HG03280 (cell line): Measurements from ENCODE around the gene SH3RF3.

ENCODE experiments used
- ATAC-seq: cut with Tn5 transposase; IDR thresholded peaks from one replicate; pipeline ENCODE4 v1.9.1; 2021; ENCODE audit warnings: mild to moderate bottlenecking, moderate library complexity; ENCODE audit not compliant: unreplicated experiment

The SH3RF3 gene

GRCh38 chr2:109439390-109439786 is 310.4 kb downstream of the SH3RF3 start:
- no peak for ATAC-seq

DNA sequence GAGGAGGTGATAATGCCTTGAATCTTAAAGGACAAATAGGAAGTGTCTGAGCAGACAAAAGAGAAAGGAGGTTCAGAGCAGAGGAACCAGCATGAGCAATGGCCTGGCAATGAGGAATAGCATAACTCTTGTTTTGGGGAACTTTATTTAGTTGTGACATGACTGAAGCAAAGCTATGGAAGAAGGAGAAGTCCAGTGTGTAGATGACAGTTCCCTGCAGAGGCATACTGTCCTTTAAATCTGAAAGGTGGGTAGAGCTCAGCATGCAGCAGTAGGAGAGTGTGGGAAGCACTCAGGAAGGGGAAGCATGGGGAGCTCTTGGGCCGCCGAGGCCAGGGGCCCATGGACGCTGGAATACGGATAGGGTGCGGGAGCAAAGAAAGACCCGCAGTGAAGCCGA is 311.0 kb downstream of the SH3RF3 start:
- ATAC-seq: no peak

GRCh38 chr2:109440499-109441156 is 311.6 kb downstream of the SH3RF3 start:
- ATAC-seq: no peak

GRCh38 chr2:109442715-109443319 is 313.8 kb downstream of the SH3RF3 start:
- no peak for ATAC-seq

DNA sequence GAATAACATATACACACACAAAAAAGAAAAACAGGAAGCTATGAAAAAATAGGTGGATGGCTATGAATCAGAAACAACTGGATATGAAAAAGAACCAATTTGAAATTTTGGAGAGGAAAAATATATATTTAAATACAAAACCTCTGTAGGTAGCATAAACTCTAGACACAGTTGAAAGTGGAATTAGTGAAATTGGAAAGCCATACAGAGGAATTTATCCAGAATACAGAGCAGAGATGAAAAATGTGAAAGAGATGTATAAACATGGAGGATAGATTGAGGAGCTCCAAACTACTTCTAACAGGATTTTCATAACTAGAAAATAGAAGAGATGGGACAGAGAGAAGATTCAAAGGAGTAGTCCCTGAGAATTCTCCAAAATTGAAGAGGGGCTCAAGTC is 315.9 kb downstream of the SH3RF3 start:
- ATAC-seq: no peak

- ATAC-seq: no peak
Observed at GRCh38 chr2:109446278-109447131, 317.5 kb downstream of the SH3RF3 start.

GRCh38 chr2:109447251-109447661 is 318.3 kb downstream of the SH3RF3 start:
- ATAC-seq: no peak

- no peak for ATAC-seq
Observed at GRCh38 chr2:109447776-109448175, 318.8 kb downstream of the SH3RF3 start.

DNA sequence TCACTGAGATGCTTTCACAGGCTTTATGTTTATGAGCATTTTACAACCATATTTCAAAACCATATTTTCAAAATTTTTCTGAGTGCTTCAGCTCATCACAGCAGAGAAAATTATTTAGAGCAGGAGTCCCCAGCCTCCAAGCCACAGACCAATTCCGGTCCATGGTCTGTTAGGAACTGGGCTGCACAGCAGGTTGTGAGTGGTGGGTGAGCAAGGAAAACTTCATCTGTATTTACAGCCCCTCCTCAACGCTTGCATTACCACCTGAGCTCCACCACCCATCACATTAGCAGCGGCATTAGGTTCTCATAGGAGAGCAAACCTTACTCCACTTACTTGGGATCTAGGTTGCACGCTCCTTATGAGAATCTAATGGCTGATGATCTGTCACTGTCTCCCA is 319.2 kb downstream of the SH3RF3 start:
- no peak for ATAC-seq

GRCh38 chr2:109448946-109449788 is 320.2 kb downstream of the SH3RF3 start:
- no peak for ATAC-seq

GRCh38 chr2:109450574-109451273 is 321.7 kb downstream of the SH3RF3 start:
- ATAC-seq: no peak

DNA sequence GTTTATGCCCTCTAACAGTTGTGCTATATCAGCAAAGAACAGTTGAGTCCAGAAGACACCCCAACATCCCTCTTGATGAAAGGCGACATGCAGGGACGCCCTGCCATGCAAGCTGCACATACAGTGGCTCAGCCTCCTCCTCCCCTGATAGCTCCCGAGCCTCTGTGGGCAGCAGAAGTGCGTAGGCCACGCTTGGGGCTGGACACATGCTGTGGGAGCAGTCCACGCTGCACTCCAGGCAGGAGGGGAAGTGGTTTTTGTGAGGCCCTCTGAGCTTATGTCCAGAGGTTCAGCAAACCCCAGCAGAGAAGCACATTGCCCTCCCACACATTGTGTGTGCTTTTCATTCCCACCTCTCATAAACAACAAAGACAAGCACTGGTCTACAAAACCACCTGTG is 322.7 kb downstream of the SH3RF3 start:
- ATAC-seq: no peak

DNA sequence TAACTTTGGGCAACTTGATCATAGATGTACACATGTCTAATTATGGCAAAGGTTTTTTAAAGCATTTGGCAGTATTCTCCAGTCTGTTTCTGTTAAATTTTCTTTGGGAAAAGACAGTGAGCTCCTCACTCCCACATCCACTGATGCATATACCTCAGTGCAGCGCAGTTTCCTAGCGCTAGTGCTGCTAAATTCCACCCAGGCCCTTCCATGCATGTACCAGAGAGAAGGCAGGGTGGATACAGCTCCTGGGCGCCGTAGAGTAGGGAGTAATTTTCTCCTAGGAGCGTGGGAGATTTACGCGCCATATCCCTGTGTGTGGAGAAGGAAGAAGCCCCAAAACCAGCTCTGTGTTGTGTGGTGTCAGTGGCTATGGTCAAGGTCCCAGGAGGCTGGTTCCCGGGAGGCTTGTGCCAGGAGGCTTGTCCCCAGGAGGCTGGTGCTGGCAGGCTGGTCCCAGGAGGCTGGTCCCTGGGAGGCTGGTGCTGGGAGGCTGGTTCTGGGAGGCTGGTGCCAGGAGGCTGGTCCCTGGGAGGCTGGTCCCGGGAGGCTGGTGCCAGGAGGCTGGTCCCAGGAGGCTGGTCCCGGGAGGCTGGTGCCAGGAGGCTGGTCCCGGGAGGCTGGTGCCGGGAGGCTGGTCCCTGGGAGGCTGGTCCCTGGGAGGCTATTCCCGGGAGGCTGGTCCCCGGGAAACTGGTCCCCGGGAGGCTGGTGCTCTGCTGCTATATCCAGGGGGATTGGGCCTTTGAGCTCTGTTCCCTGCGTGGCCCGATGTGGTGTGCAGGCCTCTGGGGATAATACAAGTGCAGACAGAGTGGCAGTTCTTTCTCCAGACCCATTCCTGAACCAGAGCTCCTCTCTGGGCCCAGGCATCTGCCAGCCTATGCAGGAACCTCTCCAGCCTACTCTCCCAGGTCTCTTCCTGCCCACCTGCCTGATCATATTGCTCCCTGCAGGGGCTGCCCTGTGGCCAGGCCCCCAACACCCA is 323.6 kb downstream of the SH3RF3 start:
- ATAC-seq: no peak

GRCh38 chr2:109453371-109453995 is 324.5 kb downstream of the SH3RF3 start:
- no peak for ATAC-seq

DNA sequence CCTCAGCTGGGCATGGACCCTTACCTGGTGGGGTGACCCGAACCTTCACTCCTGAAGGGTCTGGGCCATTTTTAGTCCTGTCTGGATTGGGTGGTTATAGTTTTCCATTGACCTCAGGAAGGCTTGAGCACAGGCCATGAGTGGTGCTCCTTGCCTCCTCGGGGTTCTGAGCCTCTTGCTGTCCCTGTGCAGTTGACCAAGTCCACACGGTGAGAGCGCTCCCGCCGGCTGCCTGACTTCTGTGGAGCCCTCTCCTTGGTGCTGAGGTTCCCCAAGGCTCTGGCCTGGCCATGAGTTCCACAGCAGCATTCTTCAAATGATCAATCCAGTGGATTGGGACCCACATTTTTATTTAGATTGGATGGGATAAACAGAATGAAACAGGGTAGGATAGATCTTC is 325.3 kb downstream of the SH3RF3 start:
- no peak for ATAC-seq

DNA sequence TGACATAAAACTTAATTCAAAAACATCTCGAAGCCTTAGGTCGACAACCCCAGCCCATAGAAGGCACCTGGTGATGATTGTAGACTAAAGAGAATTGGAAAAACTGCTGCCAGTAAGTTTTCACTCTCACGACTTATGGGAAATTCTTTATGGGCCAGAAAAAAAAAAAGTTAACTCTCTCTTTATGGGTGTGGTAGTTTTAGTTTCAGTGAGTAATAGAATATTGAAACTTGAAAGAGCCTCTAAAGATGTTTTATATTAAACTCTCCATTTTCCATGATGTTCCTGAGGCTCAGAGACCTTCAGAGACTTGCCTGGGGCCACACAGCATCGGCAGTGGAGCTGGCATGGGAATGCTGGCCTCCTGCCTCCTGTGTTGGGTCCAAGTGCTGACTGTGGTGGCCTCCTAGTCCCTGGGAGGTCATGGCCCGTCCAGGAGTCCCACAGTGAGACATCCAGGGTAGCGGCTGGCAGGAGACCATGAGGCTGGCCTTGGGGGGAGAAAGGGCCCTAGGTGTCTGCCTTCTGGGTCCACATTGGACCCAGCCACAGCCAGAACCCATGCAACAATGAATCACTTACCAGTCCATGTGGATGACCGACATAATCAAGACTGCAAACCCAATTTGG is 325.9 kb downstream of the SH3RF3 start:
- no peak for ATAC-seq

DNA sequence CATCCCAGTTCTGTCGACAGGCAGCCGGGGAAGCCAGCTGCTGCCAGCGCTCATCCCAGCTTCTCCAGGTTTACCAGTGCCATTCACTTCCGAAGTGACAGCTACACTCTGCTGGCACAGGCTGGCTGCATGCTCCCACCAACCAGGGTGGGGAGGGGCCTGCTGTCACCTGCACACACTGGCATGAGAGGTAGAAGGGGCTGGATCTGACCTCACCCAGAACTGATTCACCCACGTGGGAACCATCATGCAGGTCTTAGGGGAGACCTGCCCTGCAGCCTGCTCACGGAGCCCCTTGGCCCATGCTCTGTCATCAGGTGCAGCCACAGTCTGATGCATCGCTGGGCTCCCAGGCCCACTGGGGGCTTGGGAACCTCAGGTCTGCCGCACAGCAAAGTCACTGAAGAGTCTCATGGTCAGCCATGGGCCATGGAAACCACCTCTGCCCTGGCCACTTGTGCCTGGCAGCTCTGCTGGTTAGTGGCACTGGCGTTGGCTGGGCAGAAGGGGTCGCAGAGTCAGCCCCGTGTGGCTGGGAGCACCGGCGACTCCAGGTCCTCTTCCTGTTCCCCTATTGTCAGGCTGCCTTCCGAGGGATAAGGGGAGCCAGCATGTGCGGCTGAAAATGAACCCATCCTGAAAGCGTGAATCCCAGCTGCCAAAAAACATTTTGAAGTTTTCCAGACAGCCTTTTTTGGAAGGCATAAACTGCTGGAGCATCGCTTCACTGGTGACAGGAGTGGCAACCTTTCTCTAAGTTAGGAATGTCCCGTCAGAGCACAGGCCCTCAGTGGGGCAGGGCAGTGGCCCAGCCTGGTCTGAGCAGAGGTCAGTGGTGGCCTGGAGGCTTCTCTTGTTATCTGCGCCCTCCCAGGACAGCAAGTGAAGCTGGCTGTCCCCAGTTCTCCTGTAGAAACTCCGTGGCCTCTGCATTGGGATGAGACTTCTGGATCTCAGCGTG is 327.0 kb downstream of the SH3RF3 start:
- ATAC-seq: no peak
